ENCODE results near the gene ZNF497.

- TF ChIP-seq, protein P1, sequence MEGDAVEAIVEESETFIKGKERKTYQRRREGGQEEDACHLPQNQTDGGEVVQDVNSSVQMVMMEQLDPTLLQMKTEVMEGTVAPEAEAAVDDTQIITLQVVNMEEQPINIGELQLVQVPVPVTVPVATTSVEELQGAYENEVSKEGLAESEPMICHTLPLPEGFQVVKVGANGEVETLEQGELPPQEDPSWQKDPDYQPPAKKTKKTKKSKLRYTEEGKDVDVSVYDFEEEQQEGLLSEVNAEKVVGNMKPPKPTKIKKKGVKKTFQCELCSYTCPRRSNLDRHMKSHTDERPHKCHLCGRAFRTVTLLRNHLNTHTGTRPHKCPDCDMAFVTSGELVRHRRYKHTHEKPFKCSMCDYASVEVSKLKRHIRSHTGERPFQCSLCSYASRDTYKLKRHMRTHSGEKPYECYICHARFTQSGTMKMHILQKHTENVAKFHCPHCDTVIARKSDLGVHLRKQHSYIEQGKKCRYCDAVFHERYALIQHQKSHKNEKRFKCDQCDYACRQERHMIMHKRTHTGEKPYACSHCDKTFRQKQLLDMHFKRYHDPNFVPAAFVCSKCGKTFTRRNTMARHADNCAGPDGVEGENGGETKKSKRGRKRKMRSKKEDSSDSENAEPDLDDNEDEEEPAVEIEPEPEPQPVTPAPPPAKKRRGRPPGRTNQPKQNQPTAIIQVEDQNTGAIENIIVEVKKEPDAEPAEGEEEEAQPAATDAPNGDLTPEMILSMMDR (IDR thresholded peaks at IDR 0.05): peak in 1 of 6 experiments; percentile 11
- peak; percentile 46 to 53 for TF ChIP-seq POLR2A (IDR thresholded peaks at IDR 0.05)
Observed at GRCh38 chr19:58400916-58401839, 38.6 kb upstream of the ZNF497 start.

All from Peyer's patch (tissue), 4 donors.